Right lobe of liver (tissue), 6 donors: ENCODE measurements around the gene ELF1. TPM values are rescaled to one million over a fixed set of nuclear protein-coding genes. Genes with fewer than 3 reads are reported as not detected.

Experiments
- ATAC-seq, 4 donors: fragments of 200-7000 bp; cut with Tn5 transposase; one replicate each; pipeline ENCODE4 v1.9.1; 2020; ENCODE audit warnings: mild to moderate bottlenecking in 4 of 4, moderate library complexity in 4 of 4
- DNase-seq, 3 donors: peaks; one replicate each; pipeline ENCODE4 v3.0.0-alpha.2; 2020
- H3K27ac ChIP-seq, 3 donors: fragments of 200-600 bp; one replicate each; pipeline ENCODE4 v1.8.0; 2022
- H3K27me3 ChIP-seq, 2 donors: fragments of 200-600 bp; one replicate each; pipeline ENCODE4 v1.8.0; 2022
- H3K36me3 ChIP-seq, 4 donors: fragments of 200-600 bp; sonication (generic) in 1 of 4; one replicate each; pipeline versions ENCODE4 v1.5.1 to v1.8.0; 2017 to 2022; ENCODE audit warnings: control low read depth in 1 of 4
- H3K4me1 ChIP-seq, 4 donors: fragments of 200-600 bp; sonication (generic) in 1 of 4; one replicate each; pipeline versions ENCODE4 v1.5.1 to v1.8.0; 2017 to 2022; ENCODE audit warnings: control low read depth in 1 of 4
- H3K4me3 ChIP-seq, 3 donors: fragments of 200-600 bp; one replicate each; pipeline ENCODE4 v1.8.0; 2022
- H3K9me3 ChIP-seq, 4 donors: fragments of 200-600 bp; sonication (generic) in 1 of 4; one replicate each; pipeline versions ENCODE4 v1.5.1 to v1.8.0; 2017 to 2022; ENCODE audit warnings: control low read depth in 1 of 4
- POLR2A ChIP-seq: fragments of 450-650 bp; IDR thresholded peaks from one replicate; pipeline ENCODE4 v1.6.1; 2017; ENCODE audit warnings: antibody characterized with exemption, mild to moderate bottlenecking
- WGBS: methylation state at CpG from one replicate; pipeline ENCODE4 v1.1.6; 2018; ENCODE audit warnings: low coverage, low lambda C conversion rate; ENCODE audit not compliant: insufficient coverage; ENCODE audit errors: missing lambda C conversion rate; 5-methylcytosine and 5-hydroxymethylcytosine counted together
- intact Hi-C, 2 donors: fragments of 100-400 bp; cut with DNase I; formaldehyde crosslinking; loops; one replicate each; pipeline versions ENCODE4 v1.11.2 to v1.14.1; 2022
- total RNA-seq, 6 experiments: library from RNA; depleted of rRNA in 2 of 6; stranded (reverse); fragments of >200 nt in 2 of 6; fragmentation: NEBNext Ultra II Directional in 3 of 6; extraction: Animal tissue kit (Norgen Biotek cat#: 25700) in 3 of 6; gene quantifications; one replicate each; pipeline versions ENCODE4 v1.1.0 to v1.2.4, GENCODE V29; 2016 to 2023
- TF ChIP-seq, protein P1 (sequence below), 4 donors: fragments of 200-600 bp in 3 of 4; fragments of 450-650 bp in 1 of 4; IDR thresholded peaks; one replicate each; pipeline versions ENCODE4 v1.5.1 to v1.8.0; 2016 to 2022; ENCODE audit warnings: antibody characterized with exemption in 4 of 4, mild to moderate bottlenecking in 2 of 4
- donor health status: DM: no; HTN: yes; CAD: no.
- donor health status: DM: no; HTN: no; CAD: no.
- donor health status: DM: no; HTN: no; CAD: no.
- donor health status: DM: no; HTN: yes; CAD: no.
- donor health status: DM: no; HTN: yes; CAD: no.

The ELF1 gene
- total RNA-seq, 6 experiments from 2014 or later, result 24.1 to 35.4 (median 31.0) TPM

DNA sequence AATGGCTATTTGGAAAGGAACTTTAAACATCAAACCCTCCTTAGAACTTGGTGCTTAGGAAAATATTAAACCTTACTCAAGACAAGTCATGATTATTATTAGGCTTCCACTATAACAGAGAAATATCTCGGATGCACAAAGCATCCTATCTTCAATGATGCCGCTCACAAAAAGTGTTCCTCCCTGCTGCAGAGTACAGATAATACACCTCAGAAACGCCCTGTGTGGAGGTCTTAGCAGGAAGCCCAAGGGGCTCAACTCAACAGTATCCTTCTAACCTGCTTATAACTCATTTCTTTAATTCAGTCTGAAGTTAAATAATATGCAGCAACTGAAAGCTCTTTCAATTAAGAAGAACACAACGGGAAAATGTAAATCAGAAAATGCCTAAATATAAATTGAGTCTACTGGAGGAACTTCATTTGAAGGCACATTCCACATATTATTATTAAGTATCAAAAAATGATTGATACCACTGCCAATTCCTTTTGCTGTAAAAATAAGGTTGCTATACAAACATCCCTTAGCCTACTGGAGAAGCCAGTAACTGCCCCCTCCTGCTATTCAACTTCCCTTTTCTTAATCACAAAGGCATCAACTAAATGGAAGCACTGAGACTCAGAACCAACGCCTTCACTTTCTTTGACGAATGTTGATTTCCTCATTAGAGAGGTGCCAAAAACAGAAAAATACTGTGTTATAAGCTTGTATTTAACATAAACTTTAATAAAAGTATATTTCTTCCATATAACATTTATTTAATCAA is 12.0 kb downstream of the ELF1 start:
- 48% methylated on average over 6 of the region's 6 CpGs for WGBS
- DNase-seq, result no peak
- Histone ChIP-seq H3K9me3 (no peaks in the 10 kb centered on the region), H3K4me3 (no peak overlapping the region), H3K27ac (peak overlapping the region in 2 of 3 donors; percentile 66 to 82), H3K27me3 (no peaks in the 10 kb centered on the region), H3K36me3 (no peaks in the 10 kb centered on the region), H3K4me1 (peaks cover 0 to 55% (median 14%) of the 10 kb centered on the region in 4 donors)
- TF ChIP-seq, protein P1, sequence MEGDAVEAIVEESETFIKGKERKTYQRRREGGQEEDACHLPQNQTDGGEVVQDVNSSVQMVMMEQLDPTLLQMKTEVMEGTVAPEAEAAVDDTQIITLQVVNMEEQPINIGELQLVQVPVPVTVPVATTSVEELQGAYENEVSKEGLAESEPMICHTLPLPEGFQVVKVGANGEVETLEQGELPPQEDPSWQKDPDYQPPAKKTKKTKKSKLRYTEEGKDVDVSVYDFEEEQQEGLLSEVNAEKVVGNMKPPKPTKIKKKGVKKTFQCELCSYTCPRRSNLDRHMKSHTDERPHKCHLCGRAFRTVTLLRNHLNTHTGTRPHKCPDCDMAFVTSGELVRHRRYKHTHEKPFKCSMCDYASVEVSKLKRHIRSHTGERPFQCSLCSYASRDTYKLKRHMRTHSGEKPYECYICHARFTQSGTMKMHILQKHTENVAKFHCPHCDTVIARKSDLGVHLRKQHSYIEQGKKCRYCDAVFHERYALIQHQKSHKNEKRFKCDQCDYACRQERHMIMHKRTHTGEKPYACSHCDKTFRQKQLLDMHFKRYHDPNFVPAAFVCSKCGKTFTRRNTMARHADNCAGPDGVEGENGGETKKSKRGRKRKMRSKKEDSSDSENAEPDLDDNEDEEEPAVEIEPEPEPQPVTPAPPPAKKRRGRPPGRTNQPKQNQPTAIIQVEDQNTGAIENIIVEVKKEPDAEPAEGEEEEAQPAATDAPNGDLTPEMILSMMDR (IDR thresholded peaks at IDR 0.05), result no peak
- TF ChIP-seq POLR2A, result no peak
- intact Hi-C loops, result no loop called here
- ATAC-seq, result peak in 2 of 4 donors; percentile 10 to 31

DNA sequence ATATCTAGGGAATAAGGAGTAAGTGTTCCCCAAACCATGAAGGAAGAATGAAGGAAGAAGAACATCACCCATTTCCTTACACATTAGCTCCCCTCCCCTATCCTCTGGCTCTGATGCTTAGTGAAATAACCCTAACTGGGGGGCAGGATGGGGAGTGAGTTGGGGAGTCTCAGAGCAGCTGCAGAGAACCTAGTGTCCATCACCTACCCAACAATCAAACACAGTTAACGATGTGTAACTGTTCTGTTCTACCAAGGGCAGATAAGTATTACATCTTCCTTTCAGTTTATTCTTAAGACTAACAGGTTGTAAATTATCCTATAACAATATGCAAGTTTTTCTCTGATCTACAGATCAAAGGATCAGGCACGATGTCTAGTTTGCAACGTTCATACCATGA is 12.8 kb downstream of the ELF1 start:
- Histone ChIP-seq H3K27ac (peak overlapping the region in 1 of 3 donors; percentile 31), H3K36me3 (no peaks in the 10 kb centered on the region), H3K4me1 (peaks cover 0 to 55% (median 14%) of the 10 kb centered on the region in 4 donors), H3K9me3 (no peaks in the 10 kb centered on the region), H3K27me3 (no peaks in the 10 kb centered on the region), H3K4me3 (no peak overlapping the region)
- intact Hi-C loops, result no loop called here
- 61% methylated on average over 3 of the region's 3 CpGs for WGBS
- DNase-seq (no peak), ATAC-seq (no peak)
- TF ChIP-seq, protein P1 (IDR thresholded peaks at IDR 0.05), result no peak
- TF ChIP-seq POLR2A, result no peak

DNA sequence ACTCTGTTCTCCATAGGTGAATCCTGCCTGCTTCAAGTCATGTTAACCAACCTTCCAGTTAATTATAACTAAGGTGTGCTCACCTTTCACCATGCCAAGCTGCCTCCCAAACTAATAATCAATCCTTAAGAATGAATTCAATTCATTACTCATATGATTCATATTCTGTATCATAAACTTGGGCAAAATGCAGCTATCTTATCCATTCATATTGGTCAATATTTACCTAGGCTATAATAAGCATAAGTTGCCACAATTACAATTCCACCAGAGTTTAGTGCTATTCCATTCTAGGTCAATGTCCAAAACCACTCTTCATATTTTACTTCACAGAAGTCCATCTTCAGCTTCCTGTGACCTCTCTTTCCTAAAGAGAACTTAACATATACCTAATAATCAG is 13.4 kb downstream of the ELF1 start:
- no peak for TF ChIP-seq POLR2A
- TF ChIP-seq, protein P1 (IDR thresholded peaks at IDR 0.05), result no peak
- DNase-seq, result no peak
- intact Hi-C loops, result no loop called here
- Histone ChIP-seq H3K4me1 (peaks cover 0 to 55% (median 14%) of the 10 kb centered on the region in 4 donors), H3K27me3 (no peaks in the 10 kb centered on the region), H3K9me3 (no peaks in the 10 kb centered on the region), H3K4me3 (no peak overlapping the region), H3K27ac (peak overlapping the region in 2 of 3 donors; percentile 20 to 31), H3K36me3 (no peaks in the 10 kb centered on the region)
- ATAC-seq, result no peak

DNA sequence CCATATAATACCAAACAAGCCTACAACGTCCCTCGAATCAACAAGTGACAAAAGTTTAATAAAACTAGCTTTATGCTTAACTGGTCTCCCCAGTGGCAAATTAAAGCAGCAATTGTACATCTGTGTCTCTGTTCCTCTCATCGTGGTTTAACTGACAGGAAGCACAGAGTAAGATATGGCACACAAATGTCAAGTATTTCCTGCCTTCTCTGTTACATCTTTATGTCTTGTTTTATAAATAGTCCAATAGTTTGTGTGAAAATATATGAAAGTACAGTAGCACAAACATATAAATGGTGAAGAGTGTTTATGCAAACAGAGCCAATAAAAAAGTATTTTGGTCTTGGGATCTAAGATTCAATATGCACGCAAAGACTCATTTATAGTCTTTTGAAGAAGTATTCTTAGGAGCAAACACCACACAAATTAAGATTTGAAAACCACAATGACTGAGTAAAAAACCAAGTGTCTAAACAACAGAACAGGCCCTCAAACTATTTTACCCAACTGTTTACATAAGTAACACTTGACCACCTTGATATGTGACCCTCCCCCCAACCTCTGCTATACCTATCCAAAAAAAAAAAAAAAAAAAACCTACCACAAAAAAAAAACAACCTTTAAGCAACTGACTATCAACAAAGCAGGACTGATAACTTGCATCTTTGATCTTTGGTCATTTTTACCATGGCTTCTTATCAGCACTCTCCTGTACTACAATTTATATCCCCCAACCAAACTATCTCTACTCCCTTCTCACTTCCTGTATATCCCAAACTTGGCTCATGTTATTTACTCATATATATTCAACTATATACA is 14.0 kb downstream of the ELF1 start:
- DNase-seq, result no peak
- TF ChIP-seq, protein P1 (IDR thresholded peaks at IDR 0.05), result no peak
- no peak for TF ChIP-seq POLR2A
- WGBS, result 35% methylated on average over 4 of the region's 4 CpGs
- Histone ChIP-seq H3K4me3 (no peak overlapping the region), H3K27me3 (no peaks in the 10 kb centered on the region), H3K36me3 (no peaks in the 10 kb centered on the region), H3K9me3 (no peaks in the 10 kb centered on the region), H3K4me1 (peaks cover 0 to 55% (median 14%) of the 10 kb centered on the region in 4 donors), H3K27ac (peak overlapping the region in 2 of 3 donors; percentile 20 to 31)
- intact Hi-C loops, result no loop called here
- ATAC-seq, result peak in 2 of 4 donors; percentile 17 to 42
